ENCODE measurements around the gene DOCK4.

Gene DOCK4

GRCh38 chr7:112068967-112069366 lies 137.2 kb downstream of the DOCK4 start:
- DNase-seq (ENCODE audit: low read depth, low spot score) = no peak
- no peaks in the 10 kb centered on the region for H3K27me3 ChIP-seq (ENCODE audit: insufficient read depth, insufficient read length)
- no peak for TF ChIP-seq SUZ12 (IDR thresholded peaks at IDR 0.05; ENCODE audit: extremely low read depth, insufficient read depth, insufficient read length)
- TF ChIP-seq ZNF274 (IDR thresholded peaks at IDR 0.05; ENCODE audit: low read depth, low read length) = no peak
- TF ChIP-seq YY1 (IDR thresholded peaks at IDR 0.05; ENCODE audit: insufficient read depth, insufficient read length) = no peak
- H3K4me3 ChIP-seq (ENCODE audit: insufficient read length, low read depth) = no peak overlapping the region
- no peaks in the 10 kb centered on the region for H3K9me3 ChIP-seq (ENCODE audit: insufficient read depth, low read length)
- H3K36me3 ChIP-seq (ENCODE audit: insufficient read depth, insufficient read length, low read length) = no peaks in the 10 kb centered on the region
- no peaks in the 10 kb centered on the region for H3K4me1 ChIP-seq (ENCODE audit: insufficient read depth, insufficient read length)
- H3K9ac ChIP-seq (ENCODE audit: insufficient read length, low read depth) = no peak overlapping the region

DNA sequence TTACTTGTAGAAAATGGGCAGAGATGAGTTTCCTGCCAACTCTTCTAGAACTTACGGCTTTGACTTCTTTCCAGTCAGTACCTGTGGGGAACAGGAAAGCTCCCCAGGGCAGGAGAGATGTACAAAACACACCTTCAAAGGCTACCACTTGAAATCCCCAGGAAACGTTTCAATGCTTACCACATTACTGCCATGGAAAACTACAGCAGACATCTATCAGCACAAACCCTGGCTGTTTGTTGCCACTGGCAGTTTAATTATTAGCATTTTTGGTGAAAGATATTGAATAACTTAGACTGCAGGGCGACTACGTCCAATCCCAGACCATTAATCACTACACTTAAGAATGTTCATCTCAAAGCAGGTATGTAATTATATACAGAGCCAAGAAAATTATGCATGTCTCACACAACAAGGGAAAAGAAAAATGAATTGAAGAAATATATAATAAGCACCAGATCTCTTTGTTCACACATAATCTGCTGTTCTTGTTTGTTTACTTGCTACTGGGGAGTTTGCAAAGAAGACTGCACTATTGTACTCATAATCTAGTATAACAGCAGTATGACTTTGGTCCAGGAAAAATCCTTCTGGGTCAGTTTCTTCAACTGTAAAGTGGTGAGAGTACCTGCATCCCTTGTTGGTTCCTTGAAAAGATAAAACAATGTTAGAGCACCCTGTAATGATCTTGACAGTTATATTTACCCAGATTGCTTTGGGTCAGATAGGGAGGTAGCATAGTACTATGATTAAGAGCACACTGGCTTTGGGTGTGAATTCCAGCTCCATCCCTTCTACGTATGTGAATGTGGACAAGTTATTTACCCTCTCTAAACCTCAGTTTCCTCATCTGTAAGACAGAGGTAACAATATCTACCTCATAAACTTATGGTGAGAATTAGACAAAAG lies 138.3 kb downstream of the DOCK4 start:
- H3K4me3 ChIP-seq (ENCODE audit: insufficient read length, low read depth) = no peak overlapping the region
- no peaks in the 10 kb centered on the region for H3K9me3 ChIP-seq (ENCODE audit: insufficient read depth, low read length)
- TF ChIP-seq YY1 (IDR thresholded peaks at IDR 0.05; ENCODE audit: insufficient read depth, insufficient read length) (no peak), ZNF274 (IDR thresholded peaks at IDR 0.05; ENCODE audit: low read depth, low read length) (no peak), SUZ12 (IDR thresholded peaks at IDR 0.05; ENCODE audit: extremely low read depth, insufficient read depth, insufficient read length) (no peak)
- no peaks in the 10 kb centered on the region for H3K27me3 ChIP-seq (ENCODE audit: insufficient read depth, insufficient read length)
- DNase-seq (ENCODE audit: low read depth, low spot score) = no peak
- H3K4me1 ChIP-seq (ENCODE audit: insufficient read depth, insufficient read length) = no peaks in the 10 kb centered on the region
- no peaks in the 10 kb centered on the region for H3K36me3 ChIP-seq (ENCODE audit: insufficient read depth, insufficient read length, low read length)
- no peak overlapping the region for H3K9ac ChIP-seq (ENCODE audit: insufficient read length, low read depth)

GRCh38 chr7:112067200-112067599 lies 139.0 kb downstream of the DOCK4 start:
- no peaks in the 10 kb centered on the region for H3K9me3 ChIP-seq (ENCODE audit: insufficient read depth, low read length)
- TF ChIP-seq YY1 (IDR thresholded peaks at IDR 0.05; ENCODE audit: insufficient read depth, insufficient read length) = no peak
- TF ChIP-seq ZNF274 (IDR thresholded peaks at IDR 0.05; ENCODE audit: low read depth, low read length) = no peak
- no peak for TF ChIP-seq SUZ12 (IDR thresholded peaks at IDR 0.05; ENCODE audit: extremely low read depth, insufficient read depth, insufficient read length)
- H3K27me3 ChIP-seq (ENCODE audit: insufficient read depth, insufficient read length) = no peaks in the 10 kb centered on the region
- DNase-seq (ENCODE audit: low read depth, low spot score) = no peak
- no peak overlapping the region for H3K4me3 ChIP-seq (ENCODE audit: insufficient read length, low read depth)
- H3K9ac ChIP-seq (ENCODE audit: insufficient read length, low read depth) = no peak overlapping the region
- no peaks in the 10 kb centered on the region for H3K4me1 ChIP-seq (ENCODE audit: insufficient read depth, insufficient read length)
- H3K36me3 ChIP-seq (ENCODE audit: insufficient read depth, insufficient read length, low read length) = no peaks in the 10 kb centered on the region

DNA sequence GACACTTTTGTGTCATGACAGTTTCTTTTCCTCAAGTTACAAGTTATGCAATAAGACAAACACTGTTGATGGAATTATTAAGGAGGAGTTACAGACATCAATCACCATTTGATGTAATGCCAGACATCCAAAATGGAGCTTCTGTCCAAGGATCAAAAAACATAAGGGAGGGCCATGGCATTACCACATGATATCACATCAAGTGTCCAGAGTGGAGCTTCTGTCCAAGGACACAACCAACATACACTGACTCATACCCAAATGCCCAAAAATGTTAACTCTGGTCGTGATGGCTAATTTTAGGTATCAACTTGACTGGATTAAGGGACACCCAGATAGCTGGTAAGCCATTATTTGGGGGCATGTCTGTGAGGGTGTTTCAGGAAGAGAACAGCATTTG lies 140.4 kb downstream of the DOCK4 start:
- Histone ChIP-seq H3K4me3 (ENCODE audit: insufficient read length, low read depth) (no peak overlapping the region), H3K9ac (ENCODE audit: insufficient read length, low read depth) (no peak overlapping the region), H3K9me3 (ENCODE audit: insufficient read depth, low read length) (no peaks in the 10 kb centered on the region), H3K4me1 (ENCODE audit: insufficient read depth, insufficient read length) (no peaks in the 10 kb centered on the region), H3K27me3 (ENCODE audit: insufficient read depth, insufficient read length) (no peaks in the 10 kb centered on the region), H3K36me3 (ENCODE audit: insufficient read depth, insufficient read length, low read length) (no peaks in the 10 kb centered on the region)
- DNase-seq (ENCODE audit: low read depth, low spot score) = no peak
- TF ChIP-seq SUZ12 (IDR thresholded peaks at IDR 0.05; ENCODE audit: extremely low read depth, insufficient read depth, insufficient read length) = no peak

GRCh38 chr7:112064627-112065385 lies 141.4 kb downstream of the DOCK4 start:
- no peaks in the 10 kb centered on the region for H3K9me3 ChIP-seq (ENCODE audit: insufficient read depth, low read length)
- H3K4me1 ChIP-seq (ENCODE audit: insufficient read depth, insufficient read length) = no peaks in the 10 kb centered on the region
- no peak overlapping the region for H3K9ac ChIP-seq (ENCODE audit: insufficient read length, low read depth)
- no peak overlapping the region for H3K4me3 ChIP-seq (ENCODE audit: insufficient read length, low read depth)
- TF ChIP-seq ZNF274 (IDR thresholded peaks at IDR 0.05; ENCODE audit: low read depth, low read length) = no peak
- H3K27me3 ChIP-seq (ENCODE audit: insufficient read depth, insufficient read length) = no peaks in the 10 kb centered on the region
- no peaks in the 10 kb centered on the region for H3K36me3 ChIP-seq (ENCODE audit: insufficient read depth, insufficient read length, low read length)
- no peak for DNase-seq (ENCODE audit: low read depth, low spot score)

DNA sequence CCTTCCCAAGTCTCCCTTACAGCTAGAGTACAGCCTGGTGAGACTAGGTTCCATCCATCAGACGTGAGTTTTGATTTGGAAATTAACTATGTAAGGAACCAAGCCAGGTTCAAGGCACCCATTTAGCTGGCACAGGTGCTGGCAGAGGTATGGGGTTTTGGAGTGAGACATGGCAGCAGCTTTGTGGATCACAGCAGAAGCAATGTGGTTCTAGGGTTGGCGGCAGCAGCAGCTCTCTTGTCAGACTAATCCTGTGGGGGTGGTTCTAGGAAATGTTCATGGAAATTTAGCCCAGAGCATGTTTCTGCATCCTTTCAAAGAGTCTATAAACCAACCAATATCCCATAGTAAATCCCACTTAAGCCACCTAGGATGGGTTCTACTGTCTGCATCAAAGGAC lies 142.2 kb downstream of the DOCK4 start:
- DNase-seq (ENCODE audit: low read depth, low spot score) = no peak
- no peaks in the 10 kb centered on the region for H3K9me3 ChIP-seq (ENCODE audit: insufficient read depth, low read length)
- H3K36me3 ChIP-seq (ENCODE audit: insufficient read depth, insufficient read length, low read length) = no peaks in the 10 kb centered on the region
- no peak overlapping the region for H3K4me3 ChIP-seq (ENCODE audit: insufficient read length, low read depth)
- no peaks in the 10 kb centered on the region for H3K27me3 ChIP-seq (ENCODE audit: insufficient read depth, insufficient read length)
- no peaks in the 10 kb centered on the region for H3K4me1 ChIP-seq (ENCODE audit: insufficient read depth, insufficient read length)
- no peak overlapping the region for H3K9ac ChIP-seq (ENCODE audit: insufficient read length, low read depth)
- TF ChIP-seq SUZ12 (IDR thresholded peaks at IDR 0.05; ENCODE audit: extremely low read depth, insufficient read depth, insufficient read length) (no peak), ZNF274 (IDR thresholded peaks at IDR 0.05; ENCODE audit: low read depth, low read length) (no peak), YY1 (IDR thresholded peaks at IDR 0.05; ENCODE audit: insufficient read depth, insufficient read length) (no peak)

DNA sequence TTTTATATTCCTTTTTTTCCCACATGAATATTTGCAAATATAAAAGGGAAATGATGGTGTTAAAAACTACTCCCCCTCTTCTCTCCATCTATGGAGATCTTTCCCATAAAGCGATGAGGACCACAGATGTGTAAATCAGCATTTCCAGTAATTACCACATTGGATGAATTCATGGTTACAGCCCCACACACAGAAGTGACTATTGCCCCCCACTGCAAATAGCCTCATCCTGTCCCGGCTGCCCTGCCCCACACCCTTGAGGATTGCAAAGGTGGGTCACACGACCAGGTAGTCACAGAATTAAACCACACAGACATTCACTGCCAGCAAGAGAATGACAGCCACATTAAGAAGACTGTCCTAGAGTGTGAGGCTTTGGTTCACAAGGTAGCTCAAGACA lies 145.1 kb downstream of the DOCK4 start:
- no peak for TF ChIP-seq SUZ12 (IDR thresholded peaks at IDR 0.05; ENCODE audit: extremely low read depth, insufficient read depth, insufficient read length)
- TF ChIP-seq ZNF274 (IDR thresholded peaks at IDR 0.05; ENCODE audit: low read depth, low read length) = no peak
- no peak for TF ChIP-seq YY1 (IDR thresholded peaks at IDR 0.05; ENCODE audit: insufficient read depth, insufficient read length)
- no peak for DNase-seq (ENCODE audit: low read depth, low spot score)
- no peaks in the 10 kb centered on the region for H3K27me3 ChIP-seq (ENCODE audit: insufficient read depth, insufficient read length)
- H3K4me1 ChIP-seq (ENCODE audit: insufficient read depth, insufficient read length) = no peaks in the 10 kb centered on the region
- H3K9me3 ChIP-seq (ENCODE audit: insufficient read depth, low read length) = no peaks in the 10 kb centered on the region
- H3K4me3 ChIP-seq (ENCODE audit: insufficient read length, low read depth) = no peak overlapping the region
- no peak overlapping the region for H3K9ac ChIP-seq (ENCODE audit: insufficient read length, low read depth)
- H3K36me3 ChIP-seq (ENCODE audit: insufficient read depth, insufficient read length, low read length) = no peaks in the 10 kb centered on the region

Data from NT2/D1 (cell line).